ENCODE measurements around the gene GRM8. TPM values are rescaled to one million over a fixed set of nuclear protein-coding genes. Genes with fewer than 3 reads are reported as not detected.

Gene GRM8
- total RNA-seq, 4 donors from 2014 or later: 0.11 TPM; not detected in 3

GRCh38 chr7:126489874-126490273 is 762.9 kb downstream of the GRM8 start:
- H3K4me3 ChIP-seq: no peak overlapping the region
- no peaks in the 10 kb centered on the region for H3K36me3 ChIP-seq
- no peaks in the 10 kb centered on the region for H3K9me3 ChIP-seq
- no peak for DNase-seq (ENCODE audit: extremely low spot score)
- no peak for TF ChIP-seq POLR2A (IDR thresholded peaks at IDR 0.05; ENCODE audit: low read depth)
- TF ChIP-seq EP300 (IDR thresholded peaks at IDR 0.05): no peak
- TF ChIP-seq POLR2AphosphoS5 (IDR thresholded peaks at IDR 0.05): no peak
- no peak for TF ChIP-seq CTCF (IDR thresholded peaks at IDR 0.05)
- H3K27me3 ChIP-seq: no peaks in the 10 kb centered on the region
- H3K27ac ChIP-seq (replicated peaks in 1 of 4): no peak overlapping the region
- 81% methylated on average over 2 of the region's 2 CpGs for WGBS
- H3K4me1 ChIP-seq: peaks cover 0 to 8% (median 2%) of the 10 kb centered on the region in 4 donors
- intact Hi-C loops (cut with DNase I): no loop called here

GRCh38 chr7:126487728-126488442 is 764.9 kb downstream of the GRM8 start:
- H3K4me3 ChIP-seq: no peak overlapping the region
- H3K36me3 ChIP-seq: no peaks in the 10 kb centered on the region
- WGBS: 74% methylated on average over 4 of the region's 4 CpGs
- H3K4me1 ChIP-seq: no peaks in the 10 kb centered on the region
- intact Hi-C loops (cut with DNase I): no loop called here
- no peaks in the 10 kb centered on the region for H3K27me3 ChIP-seq
- no peaks in the 10 kb centered on the region for H3K9me3 ChIP-seq
- no peak overlapping the region for H3K27ac ChIP-seq (replicated peaks in 1 of 4)
- TF ChIP-seq POLR2A (IDR thresholded peaks at IDR 0.05; ENCODE audit: low read depth) (no peak), CTCF (IDR thresholded peaks at IDR 0.05) (no peak), EP300 (IDR thresholded peaks at IDR 0.05) (no peak), POLR2AphosphoS5 (IDR thresholded peaks at IDR 0.05) (no peak)
- no peak for DNase-seq (ENCODE audit: extremely low spot score)

- Histone ChIP-seq H3K27ac (replicated peaks in 1 of 4) (no peak overlapping the region), H3K9me3 (peaks cover 0 to 5% (median 0%) of the 10 kb centered on the region in 4 donors), H3K27me3 (no peaks in the 10 kb centered on the region), H3K36me3 (no peaks in the 10 kb centered on the region), H3K4me3 (no peak overlapping the region), H3K4me1 (no peaks in the 10 kb centered on the region)
- DNase-seq (ENCODE audit: extremely low spot score): no peak
- TF ChIP-seq POLR2A (IDR thresholded peaks at IDR 0.05; ENCODE audit: low read depth): no peak
- TF ChIP-seq POLR2AphosphoS5 (IDR thresholded peaks at IDR 0.05): no peak
- no peak for TF ChIP-seq CTCF (IDR thresholded peaks at IDR 0.05)
- no peak for TF ChIP-seq EP300 (IDR thresholded peaks at IDR 0.05)
- intact Hi-C loops (cut with DNase I): no loop called here
Observed at GRCh38 chr7:126486806-126487205, 765.9 kb downstream of the GRM8 start.

GRCh38 chr7:126485791-126486190 is 767.0 kb downstream of the GRM8 start:
- Histone ChIP-seq H3K36me3 (no peaks in the 10 kb centered on the region), H3K27me3 (no peaks in the 10 kb centered on the region), H3K4me1 (no peaks in the 10 kb centered on the region), H3K9me3 (peaks cover 0 to 5% (median 0%) of the 10 kb centered on the region in 4 donors), H3K4me3 (no peak overlapping the region), H3K27ac (replicated peaks in 1 of 4) (no peak overlapping the region)
- TF ChIP-seq CTCF (IDR thresholded peaks at IDR 0.05) (no peak), POLR2AphosphoS5 (IDR thresholded peaks at IDR 0.05) (no peak), POLR2A (IDR thresholded peaks at IDR 0.05; ENCODE audit: low read depth) (no peak), EP300 (IDR thresholded peaks at IDR 0.05) (no peak)
- intact Hi-C loops (cut with DNase I): no loop called here
- 39% methylated on average over 4 of the region's 4 CpGs for WGBS
- DNase-seq (ENCODE audit: extremely low spot score): no peak

- intact Hi-C loops (cut with DNase I): no loop called here
- 55% methylated on average over 3 of the region's 3 CpGs for WGBS
- H3K27ac ChIP-seq (replicated peaks in 1 of 4): no peak overlapping the region
- H3K4me3 ChIP-seq: no peak overlapping the region
- DNase-seq (ENCODE audit: extremely low spot score): no peak
- no peaks in the 10 kb centered on the region for H3K4me1 ChIP-seq
- H3K36me3 ChIP-seq: no peaks in the 10 kb centered on the region
- no peak for TF ChIP-seq EP300 (IDR thresholded peaks at IDR 0.05)
- no peak for TF ChIP-seq CTCF (IDR thresholded peaks at IDR 0.05)
- TF ChIP-seq POLR2A (IDR thresholded peaks at IDR 0.05; ENCODE audit: low read depth): no peak
- no peak for TF ChIP-seq POLR2AphosphoS5 (IDR thresholded peaks at IDR 0.05)
- no peaks in the 10 kb centered on the region for H3K27me3 ChIP-seq
- H3K9me3 ChIP-seq: peaks cover 0 to 10% (median 1%) of the 10 kb centered on the region in 4 donors
Observed at GRCh38 chr7:126483972-126484371, 768.8 kb downstream of the GRM8 start.
